PFSK-1 (cell line): Measurements from ENCODE around the gene NLGN2.

ENCODE experiments used
- POLR2AphosphoS5 ChIP-seq: IDR thresholded peaks from 2 replicates; pipeline ENCODE4 v1.6.1; 2012; ENCODE audit warnings: low read depth, mild to moderate bottlenecking, control low read depth, low read length, moderate library complexity
- TAF1 ChIP-seq: IDR thresholded peaks from 2 replicates; pipeline ENCODE4 v1.6.1; 2012; ENCODE audit warnings: low read length, control low read depth, borderline replicate concordance; ENCODE audit not compliant: insufficient read depth

DNA sequence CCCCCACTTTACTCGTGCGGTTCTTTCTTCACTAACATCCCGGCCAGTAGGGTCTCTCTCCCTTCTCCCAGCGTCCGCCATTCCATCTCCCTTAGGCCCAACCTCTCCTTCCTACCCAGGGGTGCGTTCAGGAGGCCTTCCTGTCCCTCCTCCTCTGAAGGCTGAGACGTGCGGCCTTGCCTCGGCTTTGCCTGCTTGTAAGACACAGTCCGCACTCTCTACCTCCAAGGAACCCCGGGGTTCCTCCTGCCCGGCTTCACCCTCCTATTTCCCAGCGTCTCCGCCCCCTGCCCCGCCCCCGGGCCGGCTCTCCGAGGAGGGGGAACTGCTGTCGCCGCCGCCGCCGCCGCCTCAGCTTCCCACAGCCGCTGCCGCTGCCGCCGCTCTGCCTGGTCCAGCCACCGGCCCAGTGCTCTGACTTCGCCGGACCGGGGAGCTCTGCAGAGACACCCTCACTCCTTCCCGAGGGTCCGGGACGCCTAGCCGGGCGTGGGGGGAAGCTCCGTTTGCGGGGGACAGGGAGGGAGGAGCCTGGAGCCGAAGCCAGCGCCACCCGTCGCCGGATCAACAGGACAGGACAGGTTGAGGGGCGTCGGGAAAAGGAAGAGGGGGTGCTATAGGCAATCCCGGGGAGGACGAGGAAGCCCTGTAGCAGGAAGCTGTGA lies 30.4 kb downstream of the NLGN2 start:
- TF ChIP-seq POLR2AphosphoS5: no peak
- no peak for TF ChIP-seq TAF1
